Measurements from ENCODE around the gene RGL2. TPM values are rescaled to one million over a fixed set of nuclear protein-coding genes. Genes with fewer than 3 reads are reported as not detected.

RGL2 gene
- polyA plus RNA-seq, 1 experiment: 21.9 TPM

- H3K9me3 ChIP-seq (ENCODE audit: control insufficient read depth, insufficient read depth, low read length): peaks cover 4% of the 10 kb centered on the region; the same call in 1 of the 2 replicates
- no peak for DNase-seq (ENCODE audit: low read depth, low spot score)
- H3K27me3 ChIP-seq (ENCODE audit: control insufficient read depth, insufficient read depth, low read length): no peaks in the 10 kb centered on the region
- POLR2A ChIA-PET: interaction anchor here (0.9 to 2.0 kb wide), 4 partner anchors 18 to 345 kb away, joined by 4 to 12 read pairs (median 10); partner anchors contain the start of genes B3GALT4, RGL2, RPS18 and VPS52
- peak overlapping the region; percentile 78 for H3K4me3 ChIP-seq (ENCODE audit: low read depth, low read length)
- CTCF ChIA-PET: interaction anchor here (0.9 to 2.6 kb wide), 4 partner anchors 9 to 74 kb away, joined by 3 to 13 read pairs (median 6); partner anchors contain the start of gene RGL2
- TF ChIP-seq, protein P1, sequence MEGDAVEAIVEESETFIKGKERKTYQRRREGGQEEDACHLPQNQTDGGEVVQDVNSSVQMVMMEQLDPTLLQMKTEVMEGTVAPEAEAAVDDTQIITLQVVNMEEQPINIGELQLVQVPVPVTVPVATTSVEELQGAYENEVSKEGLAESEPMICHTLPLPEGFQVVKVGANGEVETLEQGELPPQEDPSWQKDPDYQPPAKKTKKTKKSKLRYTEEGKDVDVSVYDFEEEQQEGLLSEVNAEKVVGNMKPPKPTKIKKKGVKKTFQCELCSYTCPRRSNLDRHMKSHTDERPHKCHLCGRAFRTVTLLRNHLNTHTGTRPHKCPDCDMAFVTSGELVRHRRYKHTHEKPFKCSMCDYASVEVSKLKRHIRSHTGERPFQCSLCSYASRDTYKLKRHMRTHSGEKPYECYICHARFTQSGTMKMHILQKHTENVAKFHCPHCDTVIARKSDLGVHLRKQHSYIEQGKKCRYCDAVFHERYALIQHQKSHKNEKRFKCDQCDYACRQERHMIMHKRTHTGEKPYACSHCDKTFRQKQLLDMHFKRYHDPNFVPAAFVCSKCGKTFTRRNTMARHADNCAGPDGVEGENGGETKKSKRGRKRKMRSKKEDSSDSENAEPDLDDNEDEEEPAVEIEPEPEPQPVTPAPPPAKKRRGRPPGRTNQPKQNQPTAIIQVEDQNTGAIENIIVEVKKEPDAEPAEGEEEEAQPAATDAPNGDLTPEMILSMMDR (IDR thresholded peaks at IDR 0.05; ENCODE audit: low read depth, low read length): no peak
- no peak overlapping the region for H3K27ac ChIP-seq (ENCODE audit: low read depth, low read length)
Measured at GRCh38 chr6:33316603-33317418, 18.1 kb upstream of the RGL2 start.

GRCh38 chr6:33315793-33316602 is 17.3 kb upstream of the RGL2 start:
- Histone ChIP-seq H3K4me3 (ENCODE audit: low read depth, low read length) (no peak overlapping the region), H3K27me3 (ENCODE audit: control insufficient read depth, insufficient read depth, low read length) (no peaks in the 10 kb centered on the region), H3K9me3 (ENCODE audit: control insufficient read depth, insufficient read depth, low read length) (peaks cover 4% of the 10 kb centered on the region; the same call in 1 of the 2 replicates), H3K27ac (ENCODE audit: low read depth, low read length) (no peak overlapping the region)
- ChIA-PET CTCF (no interaction called here), POLR2A (no interaction called here)
- DNase-seq (ENCODE audit: low read depth, low spot score): no peak
- TF ChIP-seq, protein P1 (IDR thresholded peaks at IDR 0.05; ENCODE audit: low read depth, low read length): no peak

DNA sequence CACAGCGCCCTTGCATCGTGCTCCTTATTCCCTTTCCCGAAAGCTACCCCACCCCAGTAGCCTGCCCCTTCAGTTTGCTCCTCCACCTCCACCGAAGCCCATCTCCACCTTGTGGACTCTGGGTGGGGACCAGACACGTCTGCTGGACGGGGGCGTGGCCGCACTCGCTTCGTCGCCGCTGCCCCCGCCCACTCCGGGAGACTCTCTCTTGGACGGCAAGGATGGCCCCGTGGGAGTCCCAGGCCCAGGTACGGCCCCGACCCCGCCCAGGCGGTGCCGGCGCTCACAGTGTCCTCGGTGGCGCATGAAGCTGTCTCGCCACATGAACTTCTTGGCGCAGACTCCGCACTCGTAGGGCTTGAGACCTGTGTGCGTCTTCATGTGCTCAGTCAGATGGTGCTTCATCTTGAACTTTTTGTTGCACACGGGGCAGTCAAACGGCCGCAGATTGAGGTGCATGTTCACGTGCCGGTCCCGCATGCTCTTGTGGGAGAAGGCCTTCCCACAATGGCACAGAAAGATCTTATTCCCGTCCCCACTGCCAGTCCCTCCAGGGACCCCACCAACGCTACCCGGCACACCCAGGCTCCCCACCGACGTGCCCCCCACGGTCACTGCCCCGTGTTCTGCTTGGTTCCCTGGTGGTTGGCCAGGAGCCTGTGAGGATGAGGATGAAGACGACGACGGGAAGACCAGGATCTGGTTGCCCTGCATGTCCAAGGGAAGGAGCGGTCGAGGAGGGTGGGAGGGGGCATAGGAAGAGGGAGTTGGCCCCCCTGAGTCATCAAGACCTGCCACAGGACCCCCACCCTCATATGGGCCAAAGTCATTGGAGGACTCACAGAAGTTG is 16.4 kb upstream of the RGL2 start:
- TF ChIP-seq, protein P1 (IDR thresholded peaks at IDR 0.05; ENCODE audit: low read depth, low read length): no peak
- Histone ChIP-seq H3K27me3 (ENCODE audit: control insufficient read depth, insufficient read depth, low read length) (no peaks in the 10 kb centered on the region), H3K9me3 (ENCODE audit: control insufficient read depth, insufficient read depth, low read length) (peaks cover 4% of the 10 kb centered on the region; the same call in 1 of the 2 replicates), H3K27ac (ENCODE audit: low read depth, low read length) (peak overlapping the region; percentile 94), H3K4me3 (ENCODE audit: low read depth, low read length) (peak overlapping the region; percentile 95)
- CTCF ChIA-PET: no interaction called here
- POLR2A ChIA-PET: no interaction called here
- no peak for DNase-seq (ENCODE audit: low read depth, low spot score)

DNA sequence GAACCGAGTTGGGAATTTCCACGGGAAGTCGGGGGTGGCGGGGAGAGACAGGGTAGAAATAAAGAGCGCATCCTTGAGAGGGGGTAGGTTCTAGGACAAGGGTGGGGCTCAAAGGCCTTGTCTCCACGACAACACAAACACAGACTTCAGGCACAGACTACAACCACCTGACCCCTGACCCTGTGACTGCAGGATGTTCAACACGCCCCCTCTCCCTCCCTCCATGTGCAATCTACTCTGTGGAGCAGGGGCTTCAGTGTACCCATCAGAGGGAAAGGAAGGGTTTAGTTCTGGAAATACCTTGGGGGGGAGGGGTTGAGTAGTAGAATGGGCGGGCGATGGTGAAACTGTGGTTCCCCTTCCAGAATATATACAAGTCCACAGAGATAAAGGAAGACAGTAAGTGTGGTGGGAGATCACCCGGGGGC is 15.8 kb upstream of the RGL2 start:
- TF ChIP-seq, protein P1 (IDR thresholded peaks at IDR 0.05; ENCODE audit: low read depth, low read length): no peak
- ChIA-PET CTCF (no interaction called here), POLR2A (no interaction called here)
- Histone ChIP-seq H3K9me3 (ENCODE audit: control insufficient read depth, insufficient read depth, low read length) (peaks cover 4% of the 10 kb centered on the region; the same call in 1 of the 2 replicates), H3K4me3 (ENCODE audit: low read depth, low read length) (peak overlapping the region; percentile 95), H3K27ac (ENCODE audit: low read depth, low read length) (peak overlapping the region; percentile 94), H3K27me3 (ENCODE audit: control insufficient read depth, insufficient read depth, low read length) (no peaks in the 10 kb centered on the region)
- DNase-seq (ENCODE audit: low read depth, low spot score): no peak

Measured in AG04450 (cell line).